Fibroblast of peridontal ligament (primary cell): ENCODE results near the gene ADCY7.

Source experiments
- DNase-seq: peaks from one replicate; pipeline ENCODE4 v3.0.0-alpha.2; 2010; ENCODE audit errors: extremely low read depth

Gene ADCY7

GRCh38 chr16:50248845-50249244, 17.5 kb upstream of the ADCY7 start:
- DNase-seq = no peak

DNA sequence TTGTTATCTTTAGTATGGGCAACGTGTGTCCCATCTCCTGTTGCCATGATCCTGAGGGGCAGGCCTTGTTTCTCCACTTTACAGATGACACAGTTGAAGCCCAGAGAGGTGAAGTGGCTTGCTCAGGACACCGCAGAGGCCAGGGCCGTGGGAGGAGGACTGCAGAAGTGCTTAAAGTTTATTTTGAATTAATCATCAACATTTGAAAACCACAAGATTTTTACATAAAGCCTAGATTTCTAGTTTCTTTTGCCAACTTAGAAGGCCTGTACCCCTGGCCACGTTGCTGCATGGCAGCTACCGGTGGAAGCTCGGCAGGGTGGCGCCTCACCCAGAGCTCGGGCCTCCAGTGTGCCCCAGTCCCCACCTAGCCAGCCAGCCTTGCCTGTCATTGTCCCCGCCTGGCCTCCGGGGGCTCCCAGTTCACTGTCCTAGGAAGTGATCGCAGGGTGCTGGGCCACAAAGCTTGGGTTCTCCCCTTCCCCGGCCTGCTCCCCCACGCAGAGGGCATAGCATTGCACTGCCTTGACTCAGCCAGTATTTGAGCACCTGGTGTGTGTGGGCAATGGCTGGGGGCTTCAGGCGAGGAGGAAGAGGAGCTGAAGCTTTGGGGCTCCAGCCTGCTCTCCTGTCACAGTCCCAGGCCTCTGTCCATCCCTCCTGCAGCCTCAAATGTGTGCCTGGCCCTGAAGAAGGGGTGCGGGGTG, 14.8 kb upstream of the ADCY7 start:
- peak; percentile 76 for DNase-seq

GRCh38 chr16:50252082-50252611, 14.2 kb upstream of the ADCY7 start:
- no peak for DNase-seq

- DNase-seq = no peak
Observed at GRCh38 chr16:50252874-50253513, 13.4 kb upstream of the ADCY7 start.

- no peak for DNase-seq
Observed at GRCh38 chr16:50253514-50253910, 12.8 kb upstream of the ADCY7 start.

DNA sequence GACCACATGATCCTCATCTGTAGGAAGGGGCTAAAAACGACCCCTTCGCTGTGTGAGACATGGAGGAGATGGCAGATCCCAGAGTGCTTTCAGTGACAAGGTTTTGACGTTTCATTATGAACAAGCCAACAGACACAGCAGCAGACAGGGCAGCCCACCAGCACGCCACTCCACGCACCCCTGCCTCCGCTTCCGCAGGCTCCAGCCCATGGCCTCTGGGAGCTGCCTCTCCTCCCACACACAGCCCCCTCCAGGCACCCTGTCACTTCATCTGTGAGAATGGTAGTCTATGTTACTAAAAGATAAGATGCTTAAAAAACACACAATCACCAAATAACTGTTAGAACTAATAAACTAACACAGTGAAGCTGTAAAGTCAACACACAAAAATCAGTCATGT, 12.3 kb upstream of the ADCY7 start:
- no peak for DNase-seq

- no peak for DNase-seq
Observed at GRCh38 chr16:50255538-50255937, 10.8 kb upstream of the ADCY7 start.

GRCh38 chr16:50256604-50257003, 9.7 kb upstream of the ADCY7 start:
- DNase-seq = no peak

GRCh38 chr16:50257876-50258275, 8.5 kb upstream of the ADCY7 start:
- DNase-seq = no peak

DNA sequence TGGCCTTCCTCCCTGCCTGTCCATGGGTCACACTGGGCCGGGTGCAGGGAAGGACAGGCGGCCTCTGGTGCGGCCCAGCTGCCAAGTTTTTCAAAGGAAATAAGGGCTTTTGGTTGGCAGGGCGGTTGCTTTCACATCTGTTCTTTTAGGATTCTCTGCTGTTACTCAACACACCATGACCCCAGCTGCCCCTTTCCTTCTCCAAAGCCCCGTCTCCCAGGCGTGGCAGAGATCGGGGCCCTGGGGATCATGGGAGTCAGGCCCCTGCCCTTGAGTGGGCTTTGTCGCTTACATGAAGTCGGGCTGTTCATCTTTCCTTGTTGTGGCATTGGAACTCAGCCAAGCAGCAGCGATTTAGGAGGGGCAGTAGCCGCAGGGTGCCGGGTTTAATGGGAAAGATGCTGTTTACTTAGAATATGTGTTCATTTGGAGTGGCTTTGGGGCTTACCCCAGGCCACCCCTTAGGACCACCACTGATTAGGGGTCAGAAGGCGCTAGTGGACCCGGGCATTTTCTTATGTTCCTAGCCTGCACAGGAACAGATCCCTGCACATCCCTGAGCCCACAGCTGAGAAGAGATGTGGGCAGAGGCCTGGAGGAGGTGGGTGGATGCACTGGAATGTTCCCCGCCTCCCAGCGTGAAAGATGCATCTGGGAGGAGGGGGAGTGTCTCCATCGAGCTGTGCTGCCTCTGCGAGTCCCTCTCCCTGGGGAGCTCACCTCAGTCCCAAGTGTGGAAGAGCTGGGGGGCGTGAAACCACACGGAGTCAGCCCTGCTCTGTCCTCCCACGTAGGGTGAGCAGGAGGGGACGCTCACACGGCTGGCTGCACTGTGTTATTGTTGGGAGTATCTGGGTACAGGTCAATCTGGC, 6.8 kb upstream of the ADCY7 start:
- peak; percentile 43 for DNase-seq

- no peak for DNase-seq
Observed at GRCh38 chr16:50260206-50261159, 5.9 kb upstream of the ADCY7 start.

DNA sequence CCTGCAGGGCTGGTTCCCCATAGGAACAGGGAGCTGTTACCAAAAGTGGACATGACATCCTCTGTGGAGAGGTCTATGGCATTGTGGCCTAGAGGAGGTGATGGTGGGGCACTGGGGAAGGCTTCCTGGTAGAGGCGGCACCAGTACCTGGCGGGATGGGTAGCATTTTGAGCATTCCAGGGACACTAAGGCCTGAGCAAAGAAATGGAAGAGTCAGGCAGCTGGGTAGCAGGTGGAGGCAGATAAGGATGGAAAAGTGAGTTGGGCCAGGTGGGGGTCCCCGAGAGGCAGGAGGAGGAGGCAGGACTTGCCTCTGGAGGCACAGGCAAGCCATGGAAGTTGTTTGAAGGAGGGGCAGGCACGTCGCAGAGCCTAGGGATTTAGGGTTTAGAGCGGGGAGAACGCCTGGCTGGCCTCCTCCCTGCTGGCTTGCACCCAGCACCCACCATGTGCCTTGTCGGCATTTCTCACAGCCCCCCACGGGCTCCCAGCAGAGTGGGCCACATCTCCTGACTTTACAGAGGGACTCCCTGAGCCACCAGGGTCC, 5.1 kb upstream of the ADCY7 start:
- no peak for DNase-seq

GRCh38 chr16:50261707-50262235, 4.6 kb upstream of the ADCY7 start:
- DNase-seq = no peak

DNA sequence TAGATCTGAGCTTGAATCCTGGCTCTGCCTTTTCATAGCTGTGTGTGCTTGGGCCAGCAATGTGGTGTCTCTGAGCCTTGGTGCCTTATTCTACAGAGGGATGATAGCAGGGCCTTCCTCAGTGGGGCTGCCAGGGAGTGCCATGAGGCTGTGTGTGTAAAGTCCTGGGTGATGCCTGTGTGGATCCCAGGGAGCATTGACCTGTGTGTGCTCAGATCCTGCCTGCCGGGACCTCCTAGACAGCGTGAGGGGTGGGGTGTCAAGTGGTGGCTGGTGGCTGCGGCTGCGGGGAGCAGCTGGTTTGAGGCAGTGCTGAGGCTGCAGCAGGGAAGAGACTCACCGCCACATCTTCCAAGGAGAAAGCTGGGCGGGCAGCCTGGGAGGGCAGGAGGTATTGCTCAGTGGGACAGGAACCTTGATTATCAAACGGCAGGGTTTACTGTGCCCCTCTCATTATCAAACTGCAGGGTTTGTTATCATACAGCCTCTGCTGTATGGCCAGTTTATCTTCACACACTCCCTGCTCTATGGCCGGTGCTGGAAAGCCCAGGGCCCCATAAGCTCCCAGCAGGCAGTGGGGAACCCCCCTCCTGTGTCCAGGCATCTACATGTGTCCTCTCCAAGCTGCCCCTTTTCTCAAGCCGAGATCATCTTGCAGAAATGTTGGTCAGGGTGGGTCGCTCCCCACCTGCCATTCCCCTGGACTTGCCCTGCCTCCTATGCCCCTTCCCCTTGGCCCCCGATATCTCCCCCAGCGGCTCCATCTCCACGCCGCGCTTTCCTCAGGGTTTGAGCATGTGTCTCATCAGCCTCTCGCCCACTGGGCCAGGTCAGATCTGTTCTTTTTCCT, 3.1 kb upstream of the ADCY7 start:
- DNase-seq = no peak

DNA sequence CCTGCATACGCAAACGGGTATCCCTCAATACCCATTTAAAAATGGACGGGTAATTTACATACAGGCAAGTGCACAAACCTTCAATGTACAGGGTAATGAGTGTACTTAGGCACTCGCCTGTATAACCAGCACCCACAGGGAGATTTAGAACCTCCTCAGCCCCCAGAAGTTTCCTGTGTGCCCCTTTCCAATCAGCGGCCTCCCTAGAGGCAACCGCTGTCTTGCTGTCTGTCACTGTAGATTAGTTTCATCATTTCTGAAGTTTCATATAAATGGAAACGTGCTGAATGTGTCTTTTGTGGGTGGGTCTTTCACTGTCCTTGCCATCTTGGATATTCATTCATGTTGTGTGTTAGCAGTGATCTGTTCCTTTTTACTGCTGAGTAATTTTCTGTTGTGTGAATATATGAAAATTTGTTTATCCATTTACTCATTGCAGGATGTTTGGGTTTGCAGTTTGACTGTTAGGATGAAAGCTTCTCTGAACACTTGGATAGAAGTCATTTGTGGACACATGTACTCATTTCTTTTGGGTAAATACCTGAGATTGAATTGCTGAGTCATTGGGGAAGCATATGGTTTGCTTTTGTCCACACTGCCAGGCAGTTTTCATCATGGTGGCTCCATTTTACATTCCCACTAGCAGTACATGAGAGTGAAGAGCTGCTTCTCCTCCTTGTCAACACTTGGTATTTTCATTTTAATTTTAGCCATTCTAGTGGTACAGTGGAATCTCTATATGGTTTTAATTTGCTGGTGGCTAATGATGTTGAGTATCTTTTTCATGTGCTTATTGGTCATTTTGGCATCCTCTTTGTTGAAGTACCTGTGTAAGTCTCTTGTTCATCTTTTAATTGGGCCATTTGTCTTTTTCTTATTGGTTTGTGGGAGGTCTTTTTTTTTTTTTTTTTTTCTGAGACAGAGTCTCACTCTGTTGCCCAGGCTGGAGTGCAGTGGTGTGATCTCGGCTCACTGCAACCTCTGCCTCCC, 2.1 kb upstream of the ADCY7 start:
- peak; percentile 36 for DNase-seq

DNA sequence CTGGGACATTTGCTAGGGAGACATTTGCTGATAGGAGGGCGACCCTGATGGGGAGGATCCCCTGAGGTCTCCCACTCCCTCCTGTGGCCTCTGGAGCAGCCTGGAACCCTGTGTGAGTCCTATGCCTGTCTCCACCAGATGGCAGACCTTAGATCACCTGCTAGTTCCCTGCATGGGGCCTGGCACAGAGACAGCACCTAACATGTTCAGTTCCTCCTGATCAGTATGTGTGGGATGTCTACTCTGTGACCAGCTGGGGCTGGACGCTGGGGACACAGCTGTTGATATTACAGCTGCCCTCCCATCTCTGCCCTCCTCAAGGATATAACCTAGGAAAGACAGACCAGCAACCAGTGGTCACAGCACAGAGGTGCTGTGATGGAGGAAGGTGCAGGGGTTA, 1.1 kb upstream of the ADCY7 start:
- DNase-seq = no peak

DNA sequence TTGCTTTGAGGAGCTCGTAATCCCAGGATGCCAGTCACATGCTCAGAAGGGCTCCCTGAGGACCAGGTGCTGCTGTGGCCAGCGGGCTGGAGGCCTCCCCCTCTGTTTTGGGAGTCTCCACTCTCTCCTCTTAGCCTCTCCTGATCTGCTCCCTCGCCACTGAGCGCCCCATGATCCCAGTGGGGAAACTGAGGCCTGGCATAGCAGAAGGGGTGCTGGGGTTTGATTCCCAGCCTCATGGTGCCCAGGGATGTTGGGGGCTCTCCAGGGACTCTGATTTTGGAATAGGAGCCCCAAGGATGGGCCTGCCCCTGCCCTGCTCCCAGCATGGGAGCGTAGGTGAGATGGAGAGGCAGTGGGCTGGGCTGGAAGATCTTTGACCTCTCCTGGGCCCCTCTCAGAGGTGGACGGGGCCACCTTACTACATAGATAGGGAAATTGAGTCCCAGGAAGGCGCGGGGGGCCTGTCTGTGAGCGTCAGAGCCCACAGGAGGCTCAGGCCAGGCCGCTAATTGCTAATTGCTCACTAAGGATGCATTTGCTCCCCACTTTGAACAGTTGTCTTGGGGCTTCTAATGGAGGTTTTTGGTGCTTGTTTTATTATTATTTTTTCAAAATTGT, 525 bp upstream of the ADCY7 start:
- no peak for DNase-seq

DNA sequence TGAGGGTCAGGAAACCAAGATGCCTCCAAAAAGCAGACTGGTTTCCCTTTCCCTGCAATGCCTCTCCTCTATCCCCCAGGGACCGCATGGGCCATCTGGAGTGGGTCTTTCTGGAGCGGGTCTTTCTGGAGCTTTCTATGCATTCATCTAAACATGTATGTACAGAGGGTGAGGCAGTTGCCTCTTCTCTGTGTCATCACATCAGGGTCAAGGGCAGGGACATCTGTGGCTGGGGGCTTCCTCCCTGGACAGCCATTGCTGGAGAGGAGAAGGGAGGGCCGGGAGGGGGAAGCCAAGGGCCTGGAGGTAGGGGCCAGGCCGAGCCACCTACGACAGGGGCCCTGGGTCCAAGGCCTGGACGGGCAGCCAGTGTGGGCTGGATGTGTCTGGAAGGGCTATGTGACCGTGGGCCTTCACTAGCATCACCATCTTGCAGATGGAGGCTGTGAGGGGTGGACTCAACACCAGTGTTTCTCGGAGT, 840 bp downstream of the ADCY7 start:
- no peak for DNase-seq
